NCI-H2107 (cell line): Measurements from ENCODE around the gene TBATA.
"Not testable (repeated sequence)": the region's sequence is repeated elsewhere in the genome, so short reads cannot be mapped to it uniquely, and the experiment has no call there.

Experiments
- DNase-seq: peaks from one replicate; lab custom pipeline; 2025; lab: John Stamatoyannopoulos, UW

The TBATA gene

GRCh38 chr10:70779088-70779487, 6.1 kb downstream of the TBATA start:
- DNase-seq = no peak

DNA sequence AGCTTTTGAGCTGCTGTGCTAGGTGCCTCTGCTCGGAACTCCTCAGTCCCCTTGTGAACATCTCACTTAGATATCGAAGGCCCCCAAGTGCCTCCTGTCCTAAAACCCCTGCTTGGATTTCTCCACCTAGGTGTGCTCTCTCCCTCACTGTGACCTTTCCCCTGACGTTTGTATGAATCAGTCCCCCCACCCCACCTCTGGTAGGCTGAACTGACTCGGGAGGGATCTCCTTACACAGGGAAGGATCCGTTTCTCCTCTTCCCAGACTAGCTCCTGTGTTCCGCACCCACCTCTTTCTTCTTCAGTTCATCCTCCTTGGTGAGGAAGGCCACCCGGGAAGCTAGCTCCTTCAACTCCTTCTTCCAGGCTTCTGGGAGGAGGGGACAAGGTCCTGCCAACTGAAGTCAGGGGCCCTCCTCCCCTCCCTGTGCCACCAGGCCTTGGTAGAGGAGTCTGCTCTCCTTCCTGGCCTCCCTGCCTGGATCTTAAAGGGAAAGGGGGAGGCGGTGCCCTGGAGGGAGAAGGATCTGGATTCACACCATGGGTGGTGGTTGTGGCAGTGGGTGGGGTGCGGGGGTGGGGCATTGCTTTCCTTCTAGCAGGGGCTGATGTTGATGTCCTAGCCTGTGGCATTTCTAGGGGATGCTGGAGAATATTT, 6.8 kb downstream of the TBATA start:
- DNase-seq = no peak

- DNase-seq = no peak
These were observed 7.9 kb downstream of the TBATA start for GRCh38 chr10:70777063-70777875.

- DNase-seq = no peak
These were observed 8.6 kb downstream of the TBATA start for GRCh38 chr10:70776455-70777005.

DNA sequence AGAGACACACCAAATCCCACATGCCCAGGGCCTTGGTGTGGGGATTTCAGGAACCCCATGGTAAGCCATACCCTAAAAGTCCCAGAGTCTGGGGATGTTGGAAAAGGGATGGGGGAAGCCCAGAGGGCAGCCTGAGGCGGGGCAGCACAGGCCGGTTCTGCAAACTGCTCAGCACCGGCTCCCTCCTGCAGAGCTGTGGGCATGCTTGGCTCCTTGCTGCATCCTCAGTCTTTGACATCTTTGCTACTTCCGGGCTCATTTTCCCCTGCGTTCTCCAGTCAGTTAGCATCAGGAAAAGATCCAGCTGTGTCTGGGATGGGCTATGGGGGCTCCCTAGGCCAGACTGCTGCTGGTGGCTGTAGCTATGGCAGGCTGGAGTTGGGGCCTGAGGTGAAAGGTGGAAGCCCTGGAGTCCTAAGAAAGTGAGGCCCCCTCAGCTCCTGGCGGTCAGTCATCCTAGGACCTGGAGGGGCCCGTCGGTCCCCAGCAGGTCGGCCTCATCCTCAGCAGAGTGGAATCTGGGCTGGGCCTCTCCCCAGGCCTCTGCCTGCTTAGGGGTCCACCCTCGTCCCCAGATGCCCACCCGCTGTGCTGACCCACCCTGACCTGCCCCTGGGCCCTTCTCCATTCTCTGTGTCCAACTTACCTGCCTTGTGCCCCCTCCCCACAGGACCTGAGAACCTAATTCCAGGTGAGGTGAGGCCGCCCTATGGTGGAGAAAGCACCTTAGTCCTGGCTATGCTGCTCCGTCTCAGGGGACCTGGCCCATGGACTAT, 9.3 kb downstream of the TBATA start:
- DNase-seq = no peak

GRCh38 chr10:70774810-70775678, 10.1 kb downstream of the TBATA start:
- no peak for DNase-seq

DNA sequence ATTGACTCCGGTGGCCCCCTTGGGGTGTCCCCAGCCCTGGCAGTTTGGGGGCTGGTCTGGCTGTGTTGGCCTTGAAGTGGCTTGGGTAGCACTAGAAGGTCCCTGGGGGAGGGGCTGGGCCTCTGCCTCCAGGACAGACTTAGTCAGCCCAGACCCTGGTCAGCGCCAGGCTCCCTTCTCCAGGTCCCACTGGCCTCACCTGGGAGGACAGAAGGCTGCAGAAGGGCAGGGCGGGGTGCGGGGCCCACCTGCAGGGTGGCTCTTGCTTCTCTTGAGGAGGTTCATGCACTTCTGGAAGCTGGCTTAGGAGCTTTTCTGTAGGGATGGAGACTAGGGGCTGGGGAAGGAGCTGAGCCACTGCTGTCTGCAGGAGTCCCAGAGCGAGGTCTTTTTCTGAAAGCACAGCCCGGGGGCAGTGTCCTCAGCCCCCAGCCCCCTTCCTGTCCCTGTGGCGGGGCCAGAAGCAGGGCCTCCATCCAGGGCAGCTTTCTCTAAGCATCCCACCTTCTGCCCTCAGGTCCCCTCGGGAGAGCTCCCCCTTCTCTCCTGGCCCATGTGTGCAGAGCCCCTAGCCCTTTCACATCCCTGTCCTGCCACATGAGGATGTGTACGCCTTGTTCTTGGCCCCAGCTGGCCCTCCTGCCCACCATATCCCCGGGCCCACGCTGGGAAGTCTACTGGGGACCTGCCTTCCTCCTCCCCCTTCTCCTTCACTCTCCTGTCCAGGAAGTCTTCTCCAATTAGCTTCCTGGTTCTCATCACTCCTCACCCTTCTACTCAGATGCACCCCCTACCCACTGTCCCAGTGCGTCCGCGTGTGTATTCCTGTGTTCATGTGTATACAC, 11.0 kb downstream of the TBATA start:
- no peak for DNase-seq

- DNase-seq = no peak
These were observed 11.7 kb downstream of the TBATA start for GRCh38 chr10:70773461-70773860.

DNA sequence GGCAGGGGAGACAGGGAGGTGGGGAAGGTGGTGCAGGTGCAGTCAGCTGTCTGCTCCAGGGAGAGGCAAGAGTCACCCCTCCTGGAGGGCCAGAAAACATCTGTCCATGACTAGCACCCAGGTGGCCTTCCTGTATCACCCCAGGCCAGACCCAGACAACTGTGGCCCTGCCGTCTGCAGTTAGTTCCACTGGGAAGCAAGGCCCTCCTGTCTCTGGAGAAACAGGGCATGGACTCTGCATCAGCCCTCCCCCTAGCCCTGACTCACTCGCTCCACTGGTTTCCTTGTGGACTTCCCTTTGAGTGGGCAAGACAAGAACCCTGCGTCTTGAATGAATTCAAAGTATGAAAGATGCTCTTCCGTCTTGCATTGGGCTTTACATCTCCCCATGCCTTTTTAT, 12.6 kb downstream of the TBATA start:
- no peak for DNase-seq

DNA sequence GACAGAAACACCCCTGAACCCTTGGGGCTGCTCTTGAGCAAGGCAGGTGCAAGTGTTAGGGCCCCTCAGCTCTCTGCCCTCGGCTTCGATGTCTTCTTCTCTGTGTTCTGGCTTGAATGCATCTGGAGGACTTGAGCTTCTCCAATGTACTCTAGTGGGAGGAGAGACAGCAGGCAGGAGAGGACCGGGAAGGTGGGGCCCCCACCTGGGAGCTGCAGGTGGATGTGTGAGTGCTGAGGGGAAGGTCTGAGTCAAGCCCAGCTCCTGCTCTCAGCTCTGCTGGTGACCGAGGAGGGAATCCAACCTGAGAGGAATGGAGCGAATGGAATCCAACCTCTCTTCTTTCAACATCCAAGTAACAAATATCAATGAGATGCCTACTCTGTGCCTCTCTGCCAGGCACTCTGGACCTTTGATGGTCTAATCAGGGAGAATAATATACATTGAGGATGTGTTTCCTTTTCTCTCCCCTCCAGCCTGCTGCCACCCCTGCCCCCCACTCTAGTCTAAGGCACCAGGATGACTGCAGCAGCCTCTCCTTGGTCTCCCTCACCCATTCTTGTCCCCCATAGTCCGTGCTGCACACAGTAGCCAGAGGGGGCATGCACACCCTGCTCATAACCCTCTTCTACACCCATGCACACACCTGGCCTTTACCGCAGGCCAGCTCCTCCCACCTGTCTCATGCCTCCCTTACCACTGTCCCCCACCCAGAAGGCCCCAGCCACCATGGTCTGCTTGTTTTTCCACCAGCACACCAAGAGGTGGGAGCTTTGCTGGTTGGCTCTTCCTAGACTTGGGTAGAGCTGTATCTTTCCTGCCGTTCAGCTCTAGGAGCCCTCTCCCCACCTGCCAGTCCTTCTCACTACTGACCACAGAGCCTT, 13.6 kb downstream of the TBATA start:
- DNase-seq = no peak

DNA sequence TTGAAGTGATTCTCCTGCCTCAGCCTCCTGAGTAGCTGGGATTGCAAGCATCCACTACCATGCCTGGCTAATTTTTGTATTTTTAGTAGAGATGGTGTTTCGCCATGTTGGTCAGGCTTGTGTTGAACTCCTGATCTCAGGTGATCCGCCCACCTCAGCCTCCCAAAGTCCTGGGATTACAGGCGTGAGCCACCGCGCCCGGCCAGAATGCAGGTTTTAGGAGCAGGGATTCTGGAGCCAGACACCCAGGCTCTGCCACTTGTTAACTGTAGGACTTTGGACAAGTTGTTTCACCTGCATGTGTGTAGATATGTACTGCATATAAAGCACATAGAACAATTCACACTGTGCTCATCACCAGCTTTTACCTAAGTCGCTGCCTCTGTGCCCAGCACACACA, 14.7 kb downstream of the TBATA start:
- DNase-seq = not testable (repeated sequence)

GRCh38 chr10:70770001-70770400, 15.2 kb downstream of the TBATA start:
- no peak for DNase-seq

GRCh38 chr10:70769121-70769520, 16.1 kb downstream of the TBATA start:
- DNase-seq = no peak

GRCh38 chr10:70768026-70768685, 17.0 kb downstream of the TBATA start:
- not testable (repeated sequence) for DNase-seq

DNA sequence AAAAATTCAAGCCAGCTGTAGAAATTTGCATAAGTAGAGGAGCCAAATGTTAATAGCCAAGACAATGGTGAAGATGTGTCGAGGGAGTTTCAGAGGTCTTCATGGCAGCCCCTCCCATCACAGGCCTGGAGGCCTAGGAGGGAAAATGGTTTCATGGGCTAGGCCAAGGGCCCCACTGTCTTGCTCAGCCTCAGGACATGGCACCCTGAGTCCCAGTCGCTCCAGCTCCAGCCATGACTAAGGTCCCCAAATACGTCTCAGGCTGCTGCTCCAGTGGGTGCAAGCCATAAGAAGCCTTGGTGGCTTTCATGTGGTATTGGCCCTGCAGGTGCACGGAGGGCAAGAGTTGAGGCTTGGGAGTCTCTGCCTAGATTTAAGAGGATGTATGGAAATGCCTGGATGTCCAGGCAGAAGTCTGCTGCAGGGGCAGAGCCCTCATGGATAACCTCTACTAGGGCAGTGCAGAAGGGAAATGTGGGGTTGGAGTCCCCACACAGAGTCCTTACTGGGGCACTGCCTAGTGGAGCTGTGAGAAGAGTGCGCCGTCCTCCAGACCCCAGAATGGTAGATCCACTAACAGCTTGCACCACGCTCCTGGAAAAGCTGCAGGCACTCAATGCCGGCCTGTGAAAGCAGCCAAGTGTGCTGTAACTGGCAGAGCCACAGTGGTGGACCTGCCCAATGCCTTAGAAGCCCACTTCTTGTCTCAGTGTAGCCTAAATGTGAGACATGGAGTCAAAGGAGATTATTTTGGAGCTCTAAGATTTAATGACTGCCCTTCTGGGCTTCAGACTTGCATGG, 19.2 kb downstream of the TBATA start:
- DNase-seq = no peak

DNA sequence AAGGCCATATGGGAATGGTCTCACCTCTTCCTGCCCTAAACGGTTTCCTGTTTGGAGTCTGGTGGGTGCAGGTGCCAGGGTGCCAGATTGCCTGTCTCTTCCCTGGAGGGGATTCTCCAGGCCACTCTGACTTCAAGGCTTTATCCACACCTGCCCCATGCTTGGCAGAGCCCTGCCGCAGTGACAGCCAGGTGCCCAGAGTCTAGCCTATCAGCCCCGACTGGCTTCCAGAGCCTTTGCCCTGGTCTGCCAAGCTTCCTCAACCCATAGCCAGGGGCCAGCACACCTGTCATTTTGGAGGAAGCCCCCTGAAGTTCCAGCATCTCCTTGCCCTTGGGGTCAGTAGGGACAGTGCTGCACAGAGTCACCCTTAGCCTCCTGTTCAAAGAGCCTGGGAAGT, 21.6 kb downstream of the TBATA start:
- DNase-seq = no peak

DNA sequence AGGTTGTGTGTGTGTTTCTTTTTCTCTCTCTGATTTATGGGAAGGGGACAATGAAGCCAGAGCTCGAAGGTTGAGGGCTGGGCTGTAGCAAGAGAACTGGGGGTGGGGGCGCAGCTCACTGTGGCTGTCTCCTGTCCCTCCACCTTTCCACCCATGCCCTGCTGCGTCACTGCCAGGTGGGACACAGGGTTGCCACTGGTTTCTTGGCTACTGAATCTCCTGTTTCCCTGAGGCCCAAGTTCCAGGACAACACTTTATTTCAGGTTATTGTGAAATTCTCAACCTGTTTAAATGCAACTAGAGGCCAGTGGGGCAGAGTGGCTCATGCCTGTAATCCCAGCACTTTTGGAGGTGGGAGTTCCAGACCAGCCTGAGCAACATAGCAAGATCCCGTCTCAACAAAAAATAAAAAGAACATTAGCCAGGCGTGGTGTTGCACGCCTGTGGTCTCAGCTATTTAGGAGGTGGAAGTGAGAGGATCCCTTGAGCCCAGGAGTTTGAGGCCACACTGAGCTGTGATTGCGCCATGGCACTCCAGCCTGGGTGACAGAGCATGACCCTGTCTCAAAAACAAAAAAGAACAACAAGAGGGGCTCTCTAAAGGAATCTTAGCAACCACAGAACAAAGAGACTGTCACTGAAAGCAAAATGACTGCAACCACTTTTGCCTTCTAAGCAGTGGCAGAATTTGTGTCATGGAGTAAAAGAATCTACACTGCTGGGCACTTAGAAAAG, 22.6 kb downstream of the TBATA start:
- no peak for DNase-seq
